ENCODE results near the gene LGALS7. TPM values are rescaled to one million over a fixed set of nuclear protein-coding genes. Genes with fewer than 3 reads are reported as not detected.
"Not testable (repeated sequence)": the region's sequence is repeated elsewhere in the genome, so short reads cannot be mapped to it uniquely, and the experiment has no call there.

Gene LGALS7
- polyA plus RNA-seq (2013, experiment 1 of 4) = not detected
- not detected for polyA plus RNA-seq (2013, experiment 2 of 4)
- polyA plus RNA-seq (2013, experiment 3 of 4) = 0.80 TPM
- polyA plus RNA-seq (2013, experiment 4 of 4) = 0.65 TPM

DNA sequence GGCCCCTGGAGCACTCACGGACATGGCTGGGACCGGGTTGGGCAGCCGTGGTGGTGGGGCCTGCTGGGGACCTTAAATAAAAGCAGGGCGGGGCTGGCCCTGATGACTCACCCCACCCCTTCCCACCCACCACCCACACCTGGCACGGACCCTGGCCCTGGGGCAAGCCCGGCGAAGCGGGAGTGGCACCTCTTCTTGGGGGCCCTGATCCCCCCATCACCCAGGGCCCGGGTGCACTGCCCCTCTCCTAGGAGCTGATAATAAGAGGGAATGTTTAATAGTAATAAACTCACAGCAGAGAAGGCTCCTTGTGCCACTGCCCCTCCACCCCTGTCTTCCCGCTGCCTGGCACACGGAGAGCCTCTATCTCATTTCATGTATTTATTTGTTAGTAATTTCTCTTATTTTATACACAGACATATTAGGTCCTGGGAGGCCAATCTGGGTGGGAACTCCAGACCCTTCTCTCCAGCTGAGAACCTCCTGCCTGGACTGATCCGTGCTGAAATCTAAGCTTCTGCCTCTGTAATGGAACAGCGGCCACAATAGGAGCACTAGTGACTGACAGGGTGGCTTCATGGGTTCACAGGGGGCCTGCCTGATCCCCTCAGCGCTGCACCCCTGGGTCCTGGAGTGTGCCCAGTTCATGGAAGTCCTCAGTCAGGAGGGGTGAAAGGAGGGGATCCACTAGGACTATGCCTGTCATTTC is at the start of gene LGALS7:
Gene LGALS7 (minus strand): TSS at position 49 of the 709 bp plus-strand sequence. CDS start 25 bp downstream, at position 24.
- peaks cover 4% of the 10 kb centered on the region for H3K27me3 ChIP-seq (ENCODE audit: control insufficient read depth, insufficient read depth, low read length, poor library complexity, severe bottlenecking)
- no peak within 1 kb of the TSS for H3K4me3 ChIP-seq (ENCODE audit: insufficient read depth, low read depth, low read length)
- H3K9me3 ChIP-seq (ENCODE audit: control insufficient read depth, low read length) = no peaks in the 10 kb centered on the region
- no peak within 1 kb of the TSS for H3K27ac ChIP-seq (ENCODE audit: insufficient read depth, low read depth, low read length, poor library complexity, severe bottlenecking)
- H3K4me1 ChIP-seq (ENCODE audit: control insufficient read depth, insufficient read depth, low read length) = peaks cover 7% of the 10 kb centered on the region
- 78% methylated on average over 8 to 9 of the region's 14 CpGs for WGBS, 2 experiments
- no peaks in the 10 kb centered on the region for H3K36me3 ChIP-seq (ENCODE audit: control insufficient read depth, insufficient read depth, low read length)

DNA sequence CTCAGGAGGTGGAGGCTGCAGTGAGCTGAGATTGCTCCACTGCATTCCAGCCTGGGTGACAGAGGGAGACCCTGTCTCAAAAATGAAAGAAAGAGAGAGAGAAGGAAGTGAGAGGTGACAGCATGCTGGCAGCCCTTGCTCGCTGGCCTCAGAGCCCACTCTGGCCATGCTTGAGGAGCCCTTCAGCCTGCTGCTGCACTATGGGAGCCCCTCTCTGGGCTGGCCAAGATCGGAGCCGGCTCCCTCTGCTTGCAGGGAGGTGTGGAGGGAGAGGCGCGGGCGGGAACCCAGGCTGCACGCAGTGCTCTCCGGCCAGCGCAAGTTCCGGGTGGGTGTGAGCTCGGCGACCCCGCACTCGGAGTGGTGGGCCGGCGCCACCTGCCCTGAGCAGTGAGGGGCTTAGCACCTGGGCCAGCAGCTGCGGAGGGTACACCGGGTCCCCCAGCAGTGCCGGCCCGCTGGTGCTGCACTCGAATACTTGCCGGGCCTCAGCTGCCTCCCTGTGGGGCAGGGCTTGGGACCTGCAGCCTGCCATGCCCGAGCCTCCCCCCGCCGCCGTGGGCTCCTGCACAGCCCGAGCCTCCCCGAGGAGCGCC is 48.0 kb upstream of the LGALS7 start:
- not testable (repeated sequence) for H3K27ac ChIP-seq (ENCODE audit: insufficient read depth, low read depth, low read length, poor library complexity, severe bottlenecking); H3K4me1 ChIP-seq (ENCODE audit: control insufficient read depth, insufficient read depth, low read length); H3K9me3 ChIP-seq (ENCODE audit: control insufficient read depth, low read length); H3K27me3 ChIP-seq (ENCODE audit: control insufficient read depth, insufficient read depth, low read length, poor library complexity, severe bottlenecking); H3K36me3 ChIP-seq (ENCODE audit: control insufficient read depth, insufficient read depth, low read length); H3K4me3 ChIP-seq (ENCODE audit: insufficient read depth, low read depth, low read length)
- whole genome bisulfite sequencing, 2 experiments = 94 to 95% methylated on average over 29 of the region's 29 CpGs

DNA sequence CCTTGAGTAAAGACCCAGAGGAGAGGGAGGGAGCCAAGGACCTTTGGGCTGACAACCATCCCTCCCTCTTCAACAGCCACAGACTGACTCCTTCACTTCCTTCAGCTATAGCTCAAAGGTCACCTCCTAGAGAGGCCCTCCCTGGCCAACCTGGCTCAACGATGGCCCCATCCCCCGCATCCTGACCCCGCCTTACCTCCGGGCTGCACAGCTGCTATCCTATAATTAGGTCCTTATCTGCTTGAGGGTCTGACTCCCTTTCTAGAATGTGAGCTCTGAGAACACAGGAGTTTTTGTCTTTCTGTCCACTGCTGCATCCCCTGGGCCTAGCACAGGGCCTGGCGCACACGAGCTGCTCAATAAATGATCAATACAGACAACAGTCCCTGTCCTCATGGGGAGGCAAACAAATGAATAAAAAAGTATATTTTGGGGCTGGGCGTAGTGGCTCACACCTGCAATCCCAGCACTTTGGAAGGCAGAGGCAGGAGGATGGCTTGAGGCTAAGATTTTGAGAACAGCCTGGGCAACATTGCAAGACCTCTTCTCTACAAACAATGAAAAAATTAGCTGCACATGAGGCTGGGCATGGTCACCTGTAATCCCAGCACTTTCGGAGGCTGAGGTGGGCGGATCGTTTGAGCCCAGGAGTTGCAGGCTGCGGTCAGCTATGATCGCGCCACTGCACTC is 46.1 kb upstream of the LGALS7 start:
- Histone ChIP-seq H3K27me3 (ENCODE audit: control insufficient read depth, insufficient read depth, low read length, poor library complexity, severe bottlenecking) (no peaks in the 10 kb centered on the region), H3K4me1 (ENCODE audit: control insufficient read depth, insufficient read depth, low read length) (no peaks in the 10 kb centered on the region), H3K4me3 (ENCODE audit: insufficient read depth, low read depth, low read length) (no peak overlapping the region), H3K27ac (ENCODE audit: insufficient read depth, low read depth, low read length, poor library complexity, severe bottlenecking) (no peak overlapping the region), H3K36me3 (ENCODE audit: control insufficient read depth, insufficient read depth, low read length) (peaks cover 5% of the 10 kb centered on the region), H3K9me3 (ENCODE audit: control insufficient read depth, low read length) (no peaks in the 10 kb centered on the region)
- 92% methylated on average over 13 of the region's 13 CpGs for WGBS, 2 experiments

DNA sequence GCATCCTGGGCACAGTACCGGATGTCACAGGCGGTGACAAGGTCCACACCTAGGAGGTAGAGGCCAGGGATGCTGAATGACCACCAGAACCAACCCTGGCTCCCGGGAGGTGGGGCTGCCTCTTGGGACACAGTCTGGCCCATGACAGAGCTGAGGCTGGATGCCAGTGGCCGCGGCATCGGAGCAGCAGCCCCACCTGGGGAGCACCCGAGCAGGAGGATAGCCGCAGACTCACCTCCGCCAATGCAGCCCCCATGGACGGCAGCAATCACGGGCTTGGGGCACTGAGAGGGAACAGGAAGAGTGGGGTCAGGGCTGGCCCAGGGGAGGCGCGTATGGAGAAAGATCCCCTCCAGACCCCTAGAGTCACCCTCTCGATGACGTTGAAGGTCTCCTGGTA is 43.8 kb upstream of the LGALS7 start:
- no peak overlapping the region for H3K4me3 ChIP-seq (ENCODE audit: insufficient read depth, low read depth, low read length)
- H3K9me3 ChIP-seq (ENCODE audit: control insufficient read depth, low read length) = no peaks in the 10 kb centered on the region
- WGBS, 2 experiments = 92 to 94% methylated on average over 15 of the region's 15 CpGs
- no peak overlapping the region for H3K27ac ChIP-seq (ENCODE audit: insufficient read depth, low read depth, low read length, poor library complexity, severe bottlenecking)
- peaks cover 5% of the 10 kb centered on the region for H3K36me3 ChIP-seq (ENCODE audit: control insufficient read depth, insufficient read depth, low read length)
- no peaks in the 10 kb centered on the region for H3K27me3 ChIP-seq (ENCODE audit: control insufficient read depth, insufficient read depth, low read length, poor library complexity, severe bottlenecking)
- no peaks in the 10 kb centered on the region for H3K4me1 ChIP-seq (ENCODE audit: control insufficient read depth, insufficient read depth, low read length)

DNA sequence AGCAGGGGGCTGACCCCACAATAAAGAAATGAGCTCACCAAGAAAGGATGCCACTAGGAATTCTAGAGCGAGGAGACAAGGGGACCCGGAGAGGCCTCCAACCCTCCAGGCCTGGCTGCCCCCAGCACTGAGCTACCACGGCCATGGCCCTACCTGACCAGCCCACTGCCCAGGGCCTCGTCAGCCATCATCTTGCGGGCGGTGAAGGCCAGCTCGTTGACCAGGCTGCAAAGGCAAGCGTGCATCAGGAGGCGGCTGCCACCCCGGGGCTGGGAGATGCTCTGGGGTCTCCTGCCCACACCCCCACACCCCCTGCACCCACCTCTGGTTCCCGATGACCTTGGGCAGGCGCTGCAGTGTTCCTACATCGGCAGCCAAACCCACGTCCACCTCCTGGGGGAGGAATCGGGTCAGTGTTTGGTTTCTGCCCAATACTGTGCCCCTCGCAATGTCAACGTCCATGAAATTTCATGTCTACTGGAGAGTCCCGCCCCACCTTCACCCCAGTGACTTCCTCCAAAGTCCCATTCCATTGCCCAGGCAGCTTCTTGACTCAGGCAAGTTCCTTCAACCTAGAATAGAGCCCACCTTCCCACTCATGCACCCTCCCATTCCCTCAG is 42.9 kb upstream of the LGALS7 start:
- Histone ChIP-seq H3K27me3 (ENCODE audit: control insufficient read depth, insufficient read depth, low read length, poor library complexity, severe bottlenecking) (no peaks in the 10 kb centered on the region), H3K4me1 (ENCODE audit: control insufficient read depth, insufficient read depth, low read length) (no peaks in the 10 kb centered on the region), H3K9me3 (ENCODE audit: control insufficient read depth, low read length) (no peaks in the 10 kb centered on the region), H3K36me3 (ENCODE audit: control insufficient read depth, insufficient read depth, low read length) (peaks cover 5% of the 10 kb centered on the region), H3K27ac (ENCODE audit: insufficient read depth, low read depth, low read length, poor library complexity, severe bottlenecking) (no peak overlapping the region), H3K4me3 (ENCODE audit: insufficient read depth, low read depth, low read length) (no peak overlapping the region)
- 96 to 97% methylated on average over 18 of the region's 18 CpGs for WGBS, 2 experiments

DNA sequence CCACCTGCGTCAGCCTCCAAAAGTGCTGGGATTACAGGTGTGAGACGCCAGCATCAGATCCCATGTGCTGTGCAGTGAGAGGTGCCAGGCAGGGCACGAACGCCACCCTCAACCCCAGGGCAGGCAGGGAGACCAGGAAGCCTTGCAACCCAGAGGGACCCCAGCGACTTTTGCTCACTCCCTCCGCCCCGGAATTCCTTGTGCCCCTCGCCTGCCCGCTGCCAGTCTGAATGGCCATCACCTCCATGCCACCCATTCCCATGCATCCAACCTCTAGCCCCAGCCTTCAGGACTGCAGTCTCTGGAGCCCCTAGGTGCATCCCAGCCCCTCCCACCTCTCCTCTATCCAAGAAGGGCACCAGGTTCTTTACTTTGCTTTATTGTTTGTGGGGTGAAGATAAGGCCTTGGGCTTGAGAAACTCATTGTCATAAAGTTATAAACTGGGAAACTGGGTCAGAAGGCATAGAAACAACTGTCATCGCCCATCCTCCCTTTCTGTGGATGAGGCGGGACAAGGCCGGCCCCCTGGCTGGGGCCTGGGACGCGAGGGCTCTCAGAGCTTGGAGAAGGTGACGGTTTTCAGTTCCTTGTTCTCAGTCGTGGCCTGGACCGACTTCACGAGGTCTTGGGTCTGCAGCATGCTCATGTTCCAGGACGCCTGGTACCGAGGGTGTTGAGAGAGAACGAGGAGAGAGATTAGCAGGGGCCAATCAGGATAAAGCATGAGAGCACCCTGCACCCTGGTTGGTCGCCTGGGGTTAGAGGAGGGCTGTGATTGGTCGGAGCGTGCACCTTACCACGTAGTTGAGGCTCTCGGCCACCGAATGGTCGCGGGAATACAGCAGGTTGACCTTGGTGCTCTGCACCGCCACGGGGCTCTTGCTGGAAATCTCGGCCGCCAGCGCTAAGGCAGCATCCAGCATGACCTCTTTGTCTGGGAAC is 42.0 kb upstream of the LGALS7 start:
- H3K4me3 ChIP-seq (ENCODE audit: insufficient read depth, low read depth, low read length) = no peak overlapping the region
- H3K27me3 ChIP-seq (ENCODE audit: control insufficient read depth, insufficient read depth, low read length, poor library complexity, severe bottlenecking) = no peaks in the 10 kb centered on the region
- no peak overlapping the region for H3K27ac ChIP-seq (ENCODE audit: insufficient read depth, low read depth, low read length, poor library complexity, severe bottlenecking)
- H3K36me3 ChIP-seq (ENCODE audit: control insufficient read depth, insufficient read depth, low read length) = peaks cover 5% of the 10 kb centered on the region
- no peaks in the 10 kb centered on the region for H3K4me1 ChIP-seq (ENCODE audit: control insufficient read depth, insufficient read depth, low read length)
- 94 to 96% methylated on average over 34 of the region's 34 CpGs for WGBS, 2 experiments
- H3K9me3 ChIP-seq (ENCODE audit: control insufficient read depth, low read length) = no peaks in the 10 kb centered on the region

DNA sequence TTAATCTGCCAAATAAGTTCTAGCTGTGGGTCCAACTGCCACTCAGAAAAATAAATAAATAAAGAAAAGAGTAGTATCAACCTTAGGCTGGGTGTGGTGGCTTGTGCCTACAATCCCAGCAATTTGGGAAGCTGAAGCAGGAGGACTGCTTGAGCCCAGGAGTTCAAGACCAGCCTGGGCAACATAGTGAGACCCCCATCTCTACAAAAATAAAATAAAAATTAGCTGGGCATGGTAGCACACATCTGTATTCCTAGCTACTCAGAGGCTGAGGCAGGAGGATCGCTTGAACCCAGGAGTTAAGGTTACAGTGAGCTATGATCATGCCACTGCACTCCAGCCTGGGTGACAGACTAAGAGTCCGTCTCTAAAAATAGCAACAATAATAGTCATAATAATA is 40.6 kb upstream of the LGALS7 start:
- not testable (repeated sequence) for H3K4me3 ChIP-seq (ENCODE audit: insufficient read depth, low read depth, low read length); H3K4me1 ChIP-seq (ENCODE audit: control insufficient read depth, insufficient read depth, low read length); H3K27ac ChIP-seq (ENCODE audit: insufficient read depth, low read depth, low read length, poor library complexity, severe bottlenecking); H3K36me3 ChIP-seq (ENCODE audit: control insufficient read depth, insufficient read depth, low read length); H3K9me3 ChIP-seq (ENCODE audit: control insufficient read depth, low read length); H3K27me3 ChIP-seq (ENCODE audit: control insufficient read depth, insufficient read depth, low read length, poor library complexity, severe bottlenecking)
- 86 to 100% methylated on average over 1 to 2 of the region's 2 CpGs for WGBS, 2 experiments

DNA sequence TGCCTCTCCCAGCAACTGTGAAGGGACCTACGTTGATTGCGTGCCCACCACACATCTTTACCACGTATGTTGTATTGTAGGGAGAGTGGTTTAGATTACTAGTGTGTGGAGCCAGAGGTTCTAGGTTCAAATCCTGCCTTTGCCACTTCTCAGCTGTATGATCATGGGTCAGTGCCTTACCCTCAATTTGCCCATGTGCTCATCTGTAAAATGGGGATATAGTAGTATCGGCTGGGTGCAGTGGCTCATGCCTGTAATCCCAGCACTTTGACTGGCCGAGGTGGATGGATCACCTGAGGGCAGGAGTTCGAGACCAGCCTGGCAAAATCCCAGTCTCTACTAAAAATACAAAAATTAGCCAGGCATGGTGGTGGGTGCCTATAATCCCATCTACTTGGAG is 40.0 kb upstream of the LGALS7 start:
- Histone ChIP-seq H3K4me1 (ENCODE audit: control insufficient read depth, insufficient read depth, low read length) (no peaks in the 10 kb centered on the region), H3K27ac (ENCODE audit: insufficient read depth, low read depth, low read length, poor library complexity, severe bottlenecking) (no peak overlapping the region)

DNA sequence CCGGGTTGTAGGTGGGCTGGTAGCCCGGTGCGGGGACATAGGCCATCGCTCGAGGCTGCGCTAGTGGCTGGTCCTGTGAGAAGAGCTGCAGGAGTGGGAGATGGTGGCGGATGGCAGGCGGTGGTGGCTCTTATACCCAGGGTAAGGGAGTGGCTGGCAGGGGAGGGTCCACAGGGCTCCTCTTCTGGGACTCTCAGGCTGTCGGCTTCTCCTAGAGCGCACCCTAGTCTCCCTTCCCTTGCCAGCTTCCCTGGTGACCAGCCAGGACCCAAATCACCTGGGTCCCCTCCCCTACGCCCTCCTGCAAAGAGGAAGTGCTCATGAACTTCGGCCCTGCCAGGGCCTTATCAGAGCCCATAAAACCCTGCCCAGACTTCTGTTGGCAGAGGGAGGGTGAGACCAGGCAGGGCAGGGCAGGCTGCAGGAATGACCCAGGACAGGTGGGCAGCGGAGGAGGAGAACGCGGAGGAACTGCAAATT is 39.6 kb upstream of the LGALS7 start, which contains the start of gene LGALS4:
Gene LGALS4 (minus strand): TSS at position 105 of the 480 bp plus-strand sequence. CDS start 59 bp downstream, at position 46.
- Histone ChIP-seq H3K9me3 (ENCODE audit: control insufficient read depth, low read length) (no peaks in the 10 kb centered on the region), H3K27ac (ENCODE audit: insufficient read depth, low read depth, low read length, poor library complexity, severe bottlenecking) (no peak within 1 kb of the TSS), H3K4me3 (ENCODE audit: insufficient read depth, low read depth, low read length) (no peak within 1 kb of the TSS), H3K36me3 (ENCODE audit: control insufficient read depth, insufficient read depth, low read length) (peaks cover 5% of the 10 kb centered on the region), H3K4me1 (ENCODE audit: control insufficient read depth, insufficient read depth, low read length) (no peaks in the 10 kb centered on the region), H3K27me3 (ENCODE audit: control insufficient read depth, insufficient read depth, low read length, poor library complexity, severe bottlenecking) (no peaks in the 10 kb centered on the region)
- WGBS, 2 experiments = 93 to 95% methylated on average over 15 of the region's 15 CpGs

More for the DNA sequence above, 40.0 kb upstream of the LGALS7 start:
- H3K9me3 ChIP-seq (ENCODE audit: control insufficient read depth, low read length) = no peaks in the 10 kb centered on the region
- no peaks in the 10 kb centered on the region for H3K27me3 ChIP-seq (ENCODE audit: control insufficient read depth, insufficient read depth, low read length, poor library complexity, severe bottlenecking)
- 92 to 97% methylated on average over 6 of the region's 6 CpGs for WGBS, 2 experiments
- H3K36me3 ChIP-seq (ENCODE audit: control insufficient read depth, insufficient read depth, low read length) = peaks cover 5% of the 10 kb centered on the region
- H3K4me3 ChIP-seq (ENCODE audit: insufficient read depth, low read depth, low read length) = no peak overlapping the region

All from ectodermal cell (in vitro differentiated cells).